ENCODE measurements around the gene PLA2G2C.

DNA sequence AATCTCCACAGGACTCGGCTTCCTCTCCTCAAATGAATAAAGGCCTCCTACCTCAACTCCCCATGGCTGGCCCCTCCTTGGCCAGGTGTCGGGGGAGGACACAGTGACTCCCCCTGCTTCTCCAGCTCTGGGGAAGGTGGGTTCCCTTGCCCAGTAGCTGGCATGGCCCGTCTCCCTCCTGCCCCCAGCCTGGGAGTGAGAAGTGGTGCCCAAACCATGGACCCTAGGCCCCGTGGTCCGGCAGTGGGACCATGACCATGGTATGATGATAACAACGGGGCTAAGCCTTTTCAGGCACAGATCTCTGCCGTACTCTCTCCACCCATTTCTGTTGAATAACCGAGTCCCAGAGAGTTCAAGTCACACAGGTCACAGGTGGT is 36.0 kb downstream of the PLA2G2C start:
- TF ChIP-seq EZH2 (IDR thresholded peaks at IDR 0.05) (no peak), POLR2AphosphoS5 (IDR thresholded peaks at IDR 0.05; ENCODE audit: borderline replicate concordance, low read depth, low read length) (no peak), FOXP2 (optimal IDR thresholded peaks at IDR 0.05; ENCODE audit: control extremely low read depth, extremely low read length, insufficient read depth) (no peak)
